Fibroblast of skin of left quadriceps (primary cell): ENCODE data around the gene CIROP.

Source experiments
- DNase-seq, 2 experiments: peaks; one replicate each; pipeline ENCODE4 v3.0.0-alpha.2; 2013; ENCODE audit warnings: low read depth in 2 of 2

The CIROP gene

DNA sequence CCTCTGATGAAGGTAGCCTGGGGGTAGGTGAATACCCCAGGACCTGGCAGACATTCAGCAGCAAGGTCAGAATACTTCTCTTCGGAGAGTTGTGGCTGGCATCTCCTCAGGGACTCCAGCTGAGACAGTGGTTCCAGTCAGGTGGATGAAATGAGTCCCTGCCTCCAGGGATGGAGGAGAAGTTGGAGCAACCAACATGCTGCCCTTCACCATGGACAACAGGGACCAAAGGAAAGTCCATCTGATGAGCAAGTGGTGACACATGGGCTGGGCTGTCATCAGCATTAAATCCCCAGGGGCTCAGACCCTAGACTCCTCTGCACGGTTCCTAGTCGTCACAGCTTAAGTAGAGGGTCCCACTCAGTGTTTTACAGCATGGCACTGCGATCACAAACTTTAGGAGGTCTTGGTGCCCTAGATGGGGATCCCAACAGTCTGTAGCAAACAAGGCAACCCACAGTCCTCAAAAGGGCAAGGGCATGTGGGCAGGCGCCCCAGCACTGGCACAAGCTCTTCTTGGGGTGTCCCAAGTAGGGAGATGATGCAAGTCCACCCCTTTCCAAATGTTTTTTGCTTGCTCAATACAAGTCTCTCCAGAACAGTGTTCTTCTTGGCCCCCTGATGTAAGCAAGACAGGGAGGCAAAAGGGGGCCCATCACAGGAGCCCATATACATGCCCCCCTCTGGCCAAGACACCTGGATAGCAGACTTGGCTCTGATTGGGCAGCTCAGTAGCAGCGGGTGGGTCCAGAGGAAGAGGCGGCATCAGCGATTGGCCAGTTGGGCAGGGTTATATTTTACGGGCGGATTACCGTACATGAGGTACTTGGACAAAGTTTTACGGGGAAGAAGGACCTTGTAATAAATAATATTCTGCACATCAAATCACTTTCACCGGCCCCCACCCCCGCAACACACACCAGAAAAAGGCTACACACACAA, 36.7 kb downstream of the CIROP start:
- DNase-seq, result no peak

DNA sequence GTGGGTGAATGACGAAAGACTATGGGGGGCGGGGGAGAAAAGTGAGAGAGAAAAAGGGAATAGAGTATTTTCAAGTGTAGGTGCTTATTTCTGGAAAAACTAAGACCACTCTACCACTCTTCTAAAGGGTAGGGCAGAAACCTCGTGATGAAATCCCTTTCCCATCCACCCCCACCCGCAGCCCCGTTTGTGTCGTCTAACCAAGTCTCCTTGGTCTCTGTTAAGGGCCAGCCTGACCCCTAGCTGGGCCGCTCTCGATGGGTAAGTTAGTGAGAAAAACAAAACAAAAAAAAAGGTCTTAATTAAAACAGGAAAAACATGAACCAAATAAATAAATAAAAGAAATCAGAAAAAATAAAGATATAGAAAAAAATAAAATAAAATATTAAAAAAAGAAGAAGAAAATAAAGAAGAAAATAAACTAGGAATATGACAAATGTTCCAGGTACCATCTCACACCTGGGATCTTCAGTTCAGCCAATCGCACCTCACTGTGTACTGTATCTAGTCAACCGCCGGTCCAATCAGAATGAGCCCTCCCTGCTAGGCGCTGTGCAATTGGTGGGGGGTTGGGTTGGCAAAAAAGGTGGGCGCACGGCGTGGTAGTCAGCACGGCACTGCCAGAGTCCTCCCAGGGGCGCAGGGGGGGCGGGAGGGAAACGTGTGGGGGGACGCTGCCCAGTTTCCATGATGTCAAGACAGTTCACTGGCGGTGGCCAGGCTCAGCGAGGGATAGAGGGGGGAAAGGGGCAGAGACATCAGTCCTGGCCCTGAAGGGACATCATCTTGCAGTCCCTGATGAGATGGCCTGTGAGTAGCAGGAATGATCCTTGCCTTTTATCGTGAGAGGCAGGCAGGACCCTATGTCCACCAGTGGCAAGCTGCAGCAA, 37.7 kb downstream of the CIROP start:
- DNase-seq, result no peak

DNA sequence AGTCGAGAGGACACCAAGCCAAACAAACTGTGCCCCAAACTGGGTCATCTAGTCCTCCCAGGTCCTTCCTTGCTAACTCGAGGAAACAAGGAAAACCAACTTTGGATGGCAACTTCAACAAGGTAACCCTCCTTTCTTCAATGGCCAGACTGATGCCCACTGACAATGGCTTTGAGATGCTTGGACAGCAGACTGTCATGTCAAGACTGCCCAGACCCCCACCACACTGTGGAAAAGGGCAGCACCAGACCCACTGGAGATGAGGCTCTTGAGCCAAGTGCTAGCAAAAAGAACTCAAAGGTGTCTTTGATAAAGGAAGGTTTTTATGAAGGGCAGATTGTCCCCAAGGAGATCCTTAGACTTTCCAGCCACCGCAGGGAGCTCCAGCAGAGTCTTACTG, 38.4 kb downstream of the CIROP start:
- DNase-seq, result no peak

DNA sequence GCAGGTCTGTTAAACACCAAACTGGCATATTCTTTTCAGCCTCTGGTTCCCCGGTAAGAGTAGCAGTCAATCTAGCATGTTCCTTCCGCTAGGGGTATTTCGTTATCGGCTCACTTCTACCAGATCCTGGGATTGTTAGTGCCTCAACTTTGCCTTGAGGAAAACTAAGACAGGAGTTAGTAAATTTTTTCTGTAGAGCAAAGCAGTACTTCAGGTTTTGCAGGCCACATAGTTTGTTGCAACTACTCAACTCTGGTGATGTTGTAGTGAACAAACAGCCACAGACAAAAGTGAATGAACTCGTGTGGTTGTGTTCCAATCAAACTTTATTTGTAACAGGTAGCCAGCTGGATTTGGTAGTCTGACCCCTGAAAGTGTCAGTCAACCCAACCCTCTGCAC, 41.2 kb downstream of the CIROP start:
- no peak for DNase-seq

DNA sequence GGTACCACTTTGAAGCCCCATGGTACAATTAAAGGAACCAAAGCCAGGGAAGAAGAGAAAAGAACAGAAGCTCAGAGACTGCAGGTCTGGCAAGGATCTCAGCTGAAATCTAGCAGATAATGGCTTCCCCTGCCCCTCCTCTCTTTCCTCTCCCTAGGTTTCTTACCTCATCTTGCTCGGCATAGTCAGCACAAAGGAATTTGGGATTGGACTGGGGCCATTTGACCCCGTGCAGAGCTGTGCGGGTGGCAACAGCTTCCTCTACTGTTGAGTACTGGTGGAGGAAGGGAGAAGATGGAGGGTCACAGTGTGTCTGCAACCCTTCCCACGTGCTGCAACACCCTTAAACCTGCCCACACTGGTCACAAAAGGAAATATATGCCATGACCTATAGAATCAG, 42.8 kb downstream of the CIROP start:
- DNase-seq, result peak; percentile 89 to 91

DNA sequence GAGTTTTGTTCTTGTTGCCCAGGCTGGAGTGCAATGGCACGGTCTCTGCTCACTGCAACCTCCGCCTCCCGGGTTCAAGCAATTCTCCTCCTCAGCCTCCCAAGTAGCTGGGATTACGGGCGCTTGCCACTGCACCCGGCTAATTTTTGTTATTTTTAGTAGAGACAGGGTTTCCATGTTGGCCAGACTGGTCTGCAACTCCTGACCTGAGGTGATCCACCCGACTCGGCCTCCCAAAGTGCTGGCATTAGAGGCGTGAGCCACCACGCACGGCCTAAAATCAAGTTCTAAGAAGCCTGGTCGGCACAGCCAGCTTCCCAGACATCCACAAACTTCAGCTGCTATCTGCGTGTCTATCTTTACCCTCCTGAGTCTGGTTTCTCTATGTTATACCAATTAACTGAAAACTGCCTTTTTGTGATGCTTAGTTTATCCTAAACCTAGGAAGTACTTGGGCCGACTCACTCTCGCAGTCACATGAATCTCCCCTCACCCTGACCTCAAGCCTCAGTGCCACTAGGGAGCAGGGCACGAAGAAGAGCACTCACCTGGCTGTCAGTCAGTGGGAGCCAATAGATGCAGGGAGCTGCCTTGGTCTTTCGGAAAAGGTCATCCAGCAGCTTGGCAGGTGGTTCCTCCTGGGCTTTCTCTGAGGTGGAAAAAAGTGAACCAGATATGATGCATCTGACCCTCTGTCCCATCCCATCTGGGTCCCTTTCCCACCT, 44.1 kb downstream of the CIROP start:
- no peak for DNase-seq

DNA sequence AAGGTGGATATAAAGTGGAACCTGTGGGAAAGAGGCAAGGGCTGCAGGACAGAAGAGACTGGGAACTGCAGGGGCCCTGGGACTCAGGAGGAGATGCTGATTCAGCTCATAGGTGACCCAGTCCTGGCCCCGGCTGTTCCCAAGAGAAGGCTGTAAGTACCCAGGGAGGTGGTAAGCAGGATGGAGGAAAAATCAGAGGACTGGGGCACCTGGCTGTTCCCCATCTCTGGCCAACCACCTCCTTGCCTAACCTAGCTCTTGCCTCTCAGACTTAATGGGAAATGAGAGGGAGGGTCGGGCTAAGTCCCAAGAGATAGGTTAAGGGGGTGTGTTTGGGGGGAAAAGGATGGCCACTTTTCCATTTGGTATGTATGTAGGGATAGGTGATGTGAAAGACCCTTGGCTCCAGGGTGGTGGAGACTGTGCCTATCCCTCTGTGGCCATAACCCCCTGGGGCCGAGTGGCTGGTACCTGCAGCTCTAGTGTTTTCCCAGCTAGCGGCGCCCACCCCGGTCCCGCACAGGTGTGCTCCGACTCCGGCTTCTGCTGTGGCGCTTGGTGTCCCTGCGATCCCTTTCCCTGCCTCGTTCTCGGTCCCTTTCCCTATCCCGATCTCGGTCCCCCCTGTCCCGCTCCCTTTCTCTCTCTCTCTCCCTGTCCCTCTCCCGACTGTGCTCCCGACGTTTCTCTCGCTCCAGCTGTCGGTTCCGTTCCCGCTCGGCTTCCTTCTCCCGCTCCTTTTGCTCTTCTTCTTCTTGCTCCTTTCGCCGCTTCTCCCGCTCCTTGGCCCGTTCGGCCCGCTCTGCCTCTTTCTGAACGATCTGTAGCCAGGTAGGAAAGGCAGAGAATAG, 45.9 kb downstream of the CIROP start:
- no peak for DNase-seq

DNA sequence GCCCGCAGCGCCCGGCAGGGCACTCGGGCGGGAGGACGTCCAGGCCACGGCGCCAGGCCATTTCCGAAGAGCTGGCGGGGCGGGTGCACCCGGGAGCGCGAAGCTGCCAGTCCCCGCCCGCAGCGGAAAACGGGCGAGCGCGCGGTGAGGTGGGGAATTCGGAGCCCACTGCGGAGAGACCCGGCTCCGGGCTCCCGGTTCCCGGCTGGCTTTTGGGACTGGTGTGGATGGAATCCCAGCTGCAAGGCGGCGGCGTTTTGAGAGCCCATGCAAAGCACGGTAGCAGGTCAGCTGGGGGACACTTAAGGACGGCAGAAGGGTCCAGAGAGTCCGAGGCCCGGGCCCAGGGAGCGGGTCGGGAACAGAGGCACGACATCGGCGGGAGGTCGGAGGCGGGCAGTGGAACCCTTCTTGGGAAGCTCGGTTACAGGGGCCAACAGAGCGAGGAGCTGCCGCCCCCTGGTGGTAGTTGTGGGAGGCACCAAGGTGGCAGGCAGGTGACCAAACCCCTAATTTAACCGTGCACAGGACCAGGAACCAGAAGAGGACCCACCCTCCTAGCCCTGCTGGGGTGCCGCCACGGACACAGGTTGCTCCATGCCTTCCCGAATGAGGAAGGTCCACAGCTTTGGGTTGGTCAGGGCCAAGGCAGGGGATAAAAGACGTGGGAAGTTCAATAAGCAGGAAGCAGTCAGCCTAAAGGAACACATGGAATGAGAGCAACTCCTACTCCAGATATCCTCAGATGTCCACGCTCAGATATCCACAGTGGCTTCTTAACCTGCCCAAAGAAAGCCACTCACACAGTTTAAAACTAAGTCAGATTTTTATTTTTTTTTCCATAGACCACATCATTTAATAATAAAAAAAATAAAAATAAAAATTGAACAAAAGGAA, 46.8 kb downstream of the CIROP start:
- DNase-seq, result peak; percentile 46 to 61

DNA sequence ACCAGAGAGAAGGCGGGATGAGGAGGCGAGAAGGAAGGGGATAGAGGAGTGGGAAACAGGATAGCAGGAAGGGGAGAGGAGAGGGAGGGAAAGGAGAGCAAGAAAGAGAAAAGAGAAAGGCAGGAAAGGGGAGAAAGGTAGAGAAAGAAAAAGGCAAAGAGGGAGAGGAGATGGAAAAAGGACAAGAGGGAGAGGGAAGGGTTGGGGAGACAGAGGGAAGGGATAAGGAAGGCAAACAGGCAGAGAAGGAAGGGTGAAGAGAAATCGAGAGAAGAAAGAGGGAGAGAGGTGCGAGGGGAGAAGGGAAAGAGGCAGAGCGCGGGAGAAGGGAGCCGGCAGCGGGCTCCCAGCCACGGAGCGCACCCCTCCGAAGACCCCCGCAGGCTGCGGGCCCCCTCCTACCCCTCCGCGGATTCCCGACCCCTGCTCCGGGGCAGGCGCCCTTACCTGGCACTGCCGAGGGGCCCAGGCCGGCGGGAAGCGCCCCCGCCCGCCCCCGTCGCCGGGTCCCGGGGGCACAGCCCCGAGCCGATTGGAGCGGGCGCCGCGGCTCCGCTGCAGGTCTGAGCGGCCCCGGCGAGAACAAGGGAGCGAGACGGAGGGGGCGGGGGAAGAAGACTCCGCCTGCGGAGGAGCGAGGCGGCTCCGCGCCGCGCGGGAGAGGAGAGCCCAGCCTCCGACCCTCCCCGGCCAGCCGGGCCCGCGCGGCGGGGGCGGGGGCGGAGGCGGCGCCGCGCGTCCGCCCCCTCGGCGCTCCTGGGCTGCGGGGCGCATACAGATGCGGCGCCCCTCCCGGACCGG, 47.6 kb downstream of the CIROP start, which contains the start of gene CDH24:
TSS of gene CDH24 (minus strand) at position 565 of the 801 bp plus-strand sequence. CDS start 1,787 bp downstream, outside the sequence.
- peak; percentile 32 to 35 for DNase-seq

DNA sequence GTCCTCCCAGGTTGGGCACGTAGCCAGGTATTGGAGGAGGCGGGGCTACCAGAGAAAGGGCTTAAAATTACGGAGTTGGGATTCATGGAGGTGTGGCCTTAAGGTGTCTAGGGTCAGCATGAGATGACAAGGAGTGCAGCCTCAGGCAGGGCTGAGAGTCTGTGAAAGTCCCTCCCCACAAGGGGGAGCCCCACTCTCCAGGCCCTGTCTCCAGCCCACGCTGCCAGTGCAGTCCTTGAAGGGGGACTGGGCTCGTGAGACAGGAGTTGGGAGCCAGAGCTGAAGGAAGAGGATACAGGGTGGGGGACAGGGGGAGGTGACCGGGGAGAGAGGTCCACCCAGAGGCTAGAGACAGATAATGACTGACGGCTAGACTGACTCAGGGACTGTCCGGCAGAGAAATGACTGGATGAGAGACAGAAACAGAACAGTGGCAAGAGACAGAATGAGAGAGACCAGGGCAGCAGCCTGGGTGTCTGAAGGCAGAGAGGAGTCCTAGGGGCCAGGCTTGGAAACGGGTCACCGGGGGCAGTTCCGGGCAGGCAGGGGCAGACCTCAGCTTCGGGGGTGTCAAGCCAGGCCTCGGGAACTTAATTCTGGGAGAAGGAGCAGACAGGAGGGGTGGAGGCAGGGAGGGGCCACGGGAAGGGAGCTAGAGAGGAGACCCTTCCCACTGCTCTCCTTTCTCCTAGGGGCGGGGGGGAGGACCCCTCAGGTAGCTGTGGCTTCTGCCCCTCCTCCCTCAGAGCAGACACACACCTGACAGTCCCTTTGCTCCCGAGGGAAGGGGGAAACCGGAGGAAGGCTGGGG, 48.4 kb downstream of the CIROP start:
- peak; percentile 15 to 30 for DNase-seq

DNA sequence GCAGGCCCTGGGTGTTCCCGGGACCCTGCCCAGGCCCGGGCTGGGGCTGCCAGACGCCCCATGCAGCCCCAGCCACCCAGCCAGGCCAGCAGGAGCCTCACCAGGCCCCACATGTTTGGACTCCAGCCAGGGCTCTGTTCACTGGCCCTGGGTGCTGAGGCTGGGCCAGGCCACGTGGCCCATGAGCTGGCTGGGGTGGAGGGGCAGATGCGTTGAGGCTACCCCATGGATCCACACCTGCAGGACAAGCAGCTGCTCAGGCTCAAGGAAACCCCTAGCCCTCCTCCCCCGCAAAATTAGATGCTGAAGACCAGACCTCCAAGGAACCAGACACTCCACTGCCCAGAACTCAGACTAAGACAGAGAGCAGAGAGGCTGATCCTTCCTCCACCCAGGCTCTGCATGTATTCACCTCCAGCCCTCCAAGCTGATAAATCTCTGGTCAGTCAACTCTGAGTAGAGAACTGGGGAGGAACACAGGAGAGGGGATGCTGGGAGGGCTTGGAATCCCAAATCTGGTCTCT, 49.1 kb downstream of the CIROP start:
- no peak for DNase-seq

DNA sequence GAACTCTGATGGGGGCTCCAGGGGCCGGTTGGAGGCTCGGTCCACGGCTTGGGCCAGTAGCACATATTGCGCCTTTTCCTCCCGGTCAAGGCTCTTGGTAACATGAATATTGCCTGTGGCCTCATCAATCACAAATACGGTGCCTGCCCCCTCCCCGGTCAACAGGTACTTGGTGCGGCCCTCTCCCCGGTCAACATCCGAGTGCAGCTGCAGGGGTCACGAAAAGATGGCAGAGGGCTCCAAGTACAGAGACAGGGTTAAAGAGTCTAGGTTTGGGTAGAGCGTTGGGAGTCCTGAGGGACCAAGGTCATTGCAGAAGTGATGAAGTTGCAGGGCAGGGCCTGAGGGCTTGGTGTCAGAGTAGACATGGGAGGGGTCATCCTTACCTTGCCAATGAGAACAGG, 49.6 kb downstream of the CIROP start:
- DNase-seq, result no peak

DNA sequence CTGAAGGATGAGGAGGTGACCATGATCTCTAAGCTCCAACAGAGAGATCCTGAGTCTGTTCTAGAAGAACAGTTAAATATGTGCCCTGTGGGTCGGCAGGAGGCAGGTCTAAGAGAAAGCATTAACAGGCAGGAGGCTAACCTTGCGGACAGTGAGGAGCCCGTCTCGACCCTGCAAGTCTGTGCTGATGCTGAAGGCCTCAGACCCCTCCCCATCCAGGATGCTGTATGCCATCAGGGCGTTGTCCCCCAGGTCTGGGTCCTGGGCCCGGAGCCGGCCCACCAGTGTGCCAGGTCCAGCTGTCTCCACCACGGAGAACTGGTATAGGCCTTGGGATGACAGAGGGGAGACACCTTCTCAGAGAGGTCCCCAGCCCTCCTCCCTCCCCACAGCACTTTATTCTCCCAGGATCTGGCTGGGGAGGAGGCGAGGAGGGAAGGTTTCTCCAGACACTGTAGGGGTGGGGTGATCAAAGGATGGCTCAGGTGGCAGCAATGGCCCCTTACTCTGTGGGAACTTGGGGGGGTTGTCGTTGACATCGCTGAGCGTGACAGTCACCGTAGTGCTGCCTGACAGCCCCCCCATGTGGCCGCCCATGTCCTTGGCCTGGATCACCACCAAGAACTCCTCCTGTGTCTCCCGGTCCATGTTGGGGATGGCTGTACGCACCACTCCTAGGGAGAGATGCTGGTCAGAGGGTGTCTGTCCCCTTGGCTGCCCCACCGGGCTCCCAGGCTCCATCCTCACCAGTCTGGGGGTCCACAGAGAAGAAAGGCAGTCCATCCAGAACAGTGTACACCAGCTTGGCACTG, 50.6 kb downstream of the CIROP start:
- no peak for DNase-seq

DNA sequence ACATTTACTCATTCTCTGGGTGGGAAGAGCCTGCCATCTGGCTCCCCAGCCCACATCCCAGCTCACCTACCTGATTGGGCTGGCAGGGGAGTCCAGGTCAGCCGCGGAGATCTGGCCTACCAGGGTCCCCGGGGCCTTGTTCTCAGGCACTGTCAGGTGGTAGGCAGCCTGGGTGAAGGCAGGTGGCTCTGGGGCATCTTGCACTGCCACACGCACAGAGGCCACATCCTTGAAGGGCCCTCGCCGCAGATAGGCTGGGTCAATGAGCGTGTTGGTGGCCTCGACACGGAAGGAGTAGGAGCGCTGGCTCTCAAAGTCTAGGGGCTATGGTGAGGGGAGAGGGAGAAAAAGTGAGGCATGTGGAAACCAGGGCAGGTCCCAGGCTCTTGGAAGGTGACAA, 51.4 kb downstream of the CIROP start:
- DNase-seq, result no peak

DNA sequence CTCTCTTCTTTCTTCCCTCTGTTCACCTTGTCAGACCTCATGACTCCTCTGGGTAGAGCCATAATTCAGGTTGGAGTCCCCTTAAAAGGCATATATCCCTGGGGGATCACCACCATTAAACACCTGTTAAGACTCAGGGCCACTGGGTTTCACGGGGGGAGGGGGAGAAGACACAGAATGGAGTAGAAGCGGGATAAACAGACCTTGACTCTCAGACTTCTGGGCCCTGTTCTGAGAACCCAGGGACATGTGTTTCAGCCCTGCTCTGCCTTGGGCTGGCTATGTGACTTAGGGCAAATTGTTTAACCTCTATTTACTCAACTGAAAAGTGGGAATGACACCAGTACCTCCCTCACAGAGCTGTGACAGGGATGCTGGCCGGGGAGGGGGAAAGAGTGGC, 52.1 kb downstream of the CIROP start:
- no peak for DNase-seq

DNA sequence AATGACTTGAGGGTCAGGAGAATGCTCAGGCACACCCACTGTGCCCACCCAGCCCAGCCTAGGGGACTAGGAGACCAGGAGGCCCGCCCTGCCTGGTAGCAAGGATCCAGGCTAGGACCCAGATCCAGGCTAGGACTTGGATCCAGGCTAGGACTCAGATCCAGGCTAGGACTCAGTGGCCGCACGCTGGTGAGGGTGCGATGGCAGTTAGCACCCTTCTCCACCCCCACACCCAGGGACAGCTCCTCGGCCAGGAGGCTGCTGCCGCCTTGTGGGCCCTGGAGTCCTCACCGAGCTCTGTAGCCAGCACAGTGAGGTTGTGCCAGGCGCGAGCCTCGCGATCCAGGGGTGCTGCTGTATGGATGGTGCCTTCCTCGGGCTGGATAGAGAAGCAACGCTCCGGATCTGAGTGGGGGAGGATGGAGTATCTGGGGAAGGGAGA, 52.6 kb downstream of the CIROP start:
- no peak for DNase-seq
